ENCODE results near the gene SPRED2.

Gene SPRED2

DNA sequence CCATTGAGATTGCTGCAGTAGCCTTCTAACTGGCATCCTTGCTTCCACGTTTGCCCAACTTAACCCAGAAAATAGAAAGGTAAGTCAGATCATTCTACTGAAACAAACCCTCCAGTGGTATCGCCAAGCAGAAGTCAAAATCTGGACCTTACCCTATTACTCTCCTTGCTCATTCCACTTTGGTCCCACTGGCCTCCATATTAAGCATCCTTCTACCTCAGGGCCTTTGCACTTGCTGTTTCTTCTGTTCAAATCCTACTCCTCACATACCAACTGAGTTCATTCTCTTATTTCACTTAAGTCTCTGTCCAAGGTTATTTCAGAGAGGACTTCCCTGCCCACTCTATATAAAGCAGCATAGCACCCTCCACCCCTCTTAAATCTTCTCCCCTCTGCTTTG, 84.5 kb downstream of the SPRED2 start:
- DNase-seq (ENCODE audit: extremely low spot score) = no peak
- no peak for TF ChIP-seq LEF1 (IDR thresholded peaks at IDR 0.05; ENCODE audit: borderline replicate concordance)
- no peak for TF ChIP-seq ELF4 (IDR thresholded peaks at IDR 0.05)
- TF ChIP-seq, protein P1, sequence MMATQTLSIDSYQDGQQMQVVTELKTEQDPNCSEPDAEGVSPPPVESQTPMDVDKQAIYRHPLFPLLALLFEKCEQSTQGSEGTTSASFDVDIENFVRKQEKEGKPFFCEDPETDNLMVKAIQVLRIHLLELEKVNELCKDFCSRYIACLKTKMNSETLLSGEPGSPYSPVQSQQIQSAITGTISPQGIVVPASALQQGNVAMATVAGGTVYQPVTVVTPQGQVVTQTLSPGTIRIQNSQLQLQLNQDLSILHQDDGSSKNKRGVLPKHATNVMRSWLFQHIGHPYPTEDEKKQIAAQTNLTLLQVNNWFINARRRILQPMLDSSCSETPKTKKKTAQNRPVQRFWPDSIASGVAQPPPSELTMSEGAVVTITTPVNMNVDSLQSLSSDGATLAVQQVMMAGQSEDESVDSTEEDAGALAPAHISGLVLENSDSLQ (IDR thresholded peaks at IDR 0.05) = no peak
- no peak for TF ChIP-seq TARDBP (IDR thresholded peaks at IDR 0.05)
- no peak for TF ChIP-seq L3MBTL2 (conservative IDR thresholded peaks at IDR 0.05)
- TF ChIP-seq BHLHE40 (IDR thresholded peaks at IDR 0.05; ENCODE audit: borderline replicate concordance) = no peak
- no peak for TF ChIP-seq SUZ12 (IDR thresholded peaks at IDR 0.05)
- TF ChIP-seq ARNT (IDR thresholded peaks at IDR 0.05) = no peak
- no peak for TF ChIP-seq FOXA1 (IDR thresholded peaks at IDR 0.05)
- TF ChIP-seq FOXK2 (IDR thresholded peaks at IDR 0.05) = no peak
- no peak for TF ChIP-seq ZNF384 (IDR thresholded peaks at IDR 0.05)
- no peak for TF ChIP-seq CTBP1 (IDR thresholded peaks at IDR 0.05; ENCODE audit: borderline replicate concordance)
- no peak for TF ChIP-seq NFRKB (IDR thresholded peaks at IDR 0.05)
- TF ChIP-seq HDGF (IDR thresholded peaks at IDR 0.05; ENCODE audit: borderline replicate concordance) = no peak
- POLR2A ChIA-PET = no interaction called here
- CTCF ChIA-PET = no interaction called here

DNA sequence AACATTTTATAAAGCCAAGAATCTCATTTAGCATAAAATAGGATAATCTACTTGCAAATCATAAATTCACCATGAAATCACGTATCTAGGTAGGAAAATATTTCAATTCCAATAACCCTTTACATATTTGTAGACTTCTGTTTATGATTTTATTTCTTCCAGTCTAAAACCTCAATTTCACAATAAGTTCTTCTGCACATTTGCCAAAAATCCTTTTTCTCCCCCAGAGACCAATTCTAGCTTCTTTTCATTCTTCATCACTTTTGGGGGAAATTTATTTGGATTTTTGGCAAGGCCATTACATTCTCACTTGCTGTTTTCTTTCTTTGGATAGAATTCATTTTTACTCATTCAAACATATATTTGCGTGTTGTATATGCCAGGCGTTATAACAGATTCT, 86.8 kb downstream of the SPRED2 start:
- CTCF ChIA-PET = no interaction called here
- TF ChIP-seq TARDBP (IDR thresholded peaks at IDR 0.05) = no peak
- TF ChIP-seq SUZ12 (IDR thresholded peaks at IDR 0.05) = no peak
- no peak for TF ChIP-seq L3MBTL2 (conservative IDR thresholded peaks at IDR 0.05)
- no peak for TF ChIP-seq FOXM1 (IDR thresholded peaks at IDR 0.05; ENCODE audit: borderline replicate concordance)
- no peak for TF ChIP-seq ARNT (IDR thresholded peaks at IDR 0.05)
- TF ChIP-seq, protein P1 (IDR thresholded peaks at IDR 0.05) = no peak
- no peak for TF ChIP-seq HDGF (IDR thresholded peaks at IDR 0.05; ENCODE audit: borderline replicate concordance)
- no peak for TF ChIP-seq LEF1 (IDR thresholded peaks at IDR 0.05; ENCODE audit: borderline replicate concordance)
- no peak for TF ChIP-seq BHLHE40 (IDR thresholded peaks at IDR 0.05; ENCODE audit: borderline replicate concordance)
- no peak for TF ChIP-seq NFRKB (IDR thresholded peaks at IDR 0.05)
- TF ChIP-seq FOXK2 (IDR thresholded peaks at IDR 0.05) = no peak
- TF ChIP-seq FOXA1 (IDR thresholded peaks at IDR 0.05) = no peak
- no peak for TF ChIP-seq CTBP1 (IDR thresholded peaks at IDR 0.05; ENCODE audit: borderline replicate concordance)
- TF ChIP-seq SP1 (IDR thresholded peaks at IDR 0.05) = no peak
- TF ChIP-seq ZNF384 (IDR thresholded peaks at IDR 0.05) = no peak
- no peak for TF ChIP-seq ELF4 (IDR thresholded peaks at IDR 0.05)

DNA sequence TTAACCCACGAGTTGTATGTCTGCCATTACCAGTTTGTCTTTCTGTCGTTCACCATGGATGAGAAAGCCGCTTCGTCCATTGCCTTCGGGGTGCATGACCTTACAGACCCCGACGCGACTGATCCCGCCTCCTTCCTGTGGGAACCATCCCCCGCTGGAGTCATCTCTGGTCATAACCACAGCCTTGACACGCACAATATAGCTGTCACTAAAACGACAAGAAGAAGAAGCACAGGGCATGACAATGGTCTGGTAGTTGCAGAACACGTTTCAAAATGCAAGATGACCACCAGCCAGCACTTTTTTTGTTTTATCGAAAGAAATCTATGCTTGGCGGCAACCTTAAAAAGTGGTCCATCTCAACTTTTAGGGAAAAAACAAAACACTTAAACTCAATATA, 87.7 kb downstream of the SPRED2 start:
- CTCF ChIA-PET = interaction anchor here (0.7 kb wide), 1 partner anchor 24 kb away, joined by 3 read pairs; no protein-coding TSS in a partner anchor
- TF ChIP-seq NFRKB (IDR thresholded peaks at IDR 0.05) = no peak
- no peak for TF ChIP-seq FOXK2 (IDR thresholded peaks at IDR 0.05)
- TF ChIP-seq CTBP1 (IDR thresholded peaks at IDR 0.05; ENCODE audit: borderline replicate concordance) = no peak
- no peak for TF ChIP-seq SUZ12 (IDR thresholded peaks at IDR 0.05)
- no peak for TF ChIP-seq L3MBTL2 (conservative IDR thresholded peaks at IDR 0.05)
- no peak for TF ChIP-seq ELF4 (IDR thresholded peaks at IDR 0.05)
- TF ChIP-seq, protein P1 (IDR thresholded peaks at IDR 0.05) = no peak
- TF ChIP-seq LEF1 (IDR thresholded peaks at IDR 0.05; ENCODE audit: borderline replicate concordance) = no peak
- no peak for TF ChIP-seq ARNT (IDR thresholded peaks at IDR 0.05)
- no peak for TF ChIP-seq TARDBP (IDR thresholded peaks at IDR 0.05)
- no peak for TF ChIP-seq FOXA1 (IDR thresholded peaks at IDR 0.05)
- POLR2A ChIA-PET = no interaction called here
- DNase-seq (ENCODE audit: extremely low spot score) = no peak

More for the DNA sequence above, 86.8 kb downstream of the SPRED2 start:
- POLR2A ChIA-PET = no interaction called here
- DNase-seq (ENCODE audit: extremely low spot score) = no peak

DNA sequence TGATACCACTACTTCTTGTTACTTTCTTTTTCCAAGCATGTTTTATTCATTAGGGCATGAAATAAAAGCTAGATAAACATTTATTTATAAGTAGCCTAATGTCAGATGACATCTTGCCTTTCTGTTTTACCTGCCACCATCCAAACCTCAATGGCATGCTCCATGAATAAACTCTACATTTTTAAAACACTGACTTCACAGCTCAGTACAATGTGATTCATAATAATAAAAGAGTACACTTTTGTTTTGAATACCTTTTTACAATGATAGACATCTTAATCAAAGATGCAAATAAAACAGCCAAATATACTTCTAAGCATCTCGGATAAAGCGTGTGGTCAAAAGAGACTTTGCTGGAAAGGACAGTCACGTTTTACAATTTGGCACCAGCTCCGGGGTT, 88.2 kb downstream of the SPRED2 start:
- no peak for DNase-seq (ENCODE audit: extremely low spot score)
- TF ChIP-seq ZNF384 (IDR thresholded peaks at IDR 0.05) = no peak
- no peak for TF ChIP-seq HDGF (IDR thresholded peaks at IDR 0.05; ENCODE audit: borderline replicate concordance)
- TF ChIP-seq FOXM1 (IDR thresholded peaks at IDR 0.05; ENCODE audit: borderline replicate concordance) = no peak
- TF ChIP-seq SUZ12 (IDR thresholded peaks at IDR 0.05) = no peak
- no peak for TF ChIP-seq FOXK2 (IDR thresholded peaks at IDR 0.05)
- no peak for TF ChIP-seq ARNT (IDR thresholded peaks at IDR 0.05)
- TF ChIP-seq L3MBTL2 (conservative IDR thresholded peaks at IDR 0.05) = no peak
- ChIA-PET CTCF (interaction anchor here (0.7 kb wide), 1 partner anchor 23 kb away, joined by 3 read pairs; no protein-coding TSS in a partner anchor), POLR2A (no interaction called here)

DNA sequence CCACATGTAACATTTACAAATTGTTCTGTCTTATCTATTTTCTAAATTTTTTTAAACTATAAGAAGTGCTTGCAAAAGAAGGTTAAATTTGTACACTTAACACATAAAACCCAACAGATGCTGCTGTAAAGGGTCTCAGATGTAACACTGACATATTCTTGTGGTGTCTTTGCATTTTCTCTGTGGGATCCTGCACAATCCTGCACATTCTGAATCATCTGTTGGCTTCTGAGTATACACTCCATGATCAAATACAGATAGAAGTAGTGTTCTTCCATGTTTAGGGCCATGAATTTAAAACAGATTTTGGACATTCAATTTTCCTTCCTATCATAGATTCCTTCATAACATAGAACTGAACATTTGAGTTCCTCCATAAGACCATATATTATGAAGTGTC, 89.0 kb downstream of the SPRED2 start:
- ChIA-PET POLR2A (no interaction called here), CTCF (no interaction called here)

DNA sequence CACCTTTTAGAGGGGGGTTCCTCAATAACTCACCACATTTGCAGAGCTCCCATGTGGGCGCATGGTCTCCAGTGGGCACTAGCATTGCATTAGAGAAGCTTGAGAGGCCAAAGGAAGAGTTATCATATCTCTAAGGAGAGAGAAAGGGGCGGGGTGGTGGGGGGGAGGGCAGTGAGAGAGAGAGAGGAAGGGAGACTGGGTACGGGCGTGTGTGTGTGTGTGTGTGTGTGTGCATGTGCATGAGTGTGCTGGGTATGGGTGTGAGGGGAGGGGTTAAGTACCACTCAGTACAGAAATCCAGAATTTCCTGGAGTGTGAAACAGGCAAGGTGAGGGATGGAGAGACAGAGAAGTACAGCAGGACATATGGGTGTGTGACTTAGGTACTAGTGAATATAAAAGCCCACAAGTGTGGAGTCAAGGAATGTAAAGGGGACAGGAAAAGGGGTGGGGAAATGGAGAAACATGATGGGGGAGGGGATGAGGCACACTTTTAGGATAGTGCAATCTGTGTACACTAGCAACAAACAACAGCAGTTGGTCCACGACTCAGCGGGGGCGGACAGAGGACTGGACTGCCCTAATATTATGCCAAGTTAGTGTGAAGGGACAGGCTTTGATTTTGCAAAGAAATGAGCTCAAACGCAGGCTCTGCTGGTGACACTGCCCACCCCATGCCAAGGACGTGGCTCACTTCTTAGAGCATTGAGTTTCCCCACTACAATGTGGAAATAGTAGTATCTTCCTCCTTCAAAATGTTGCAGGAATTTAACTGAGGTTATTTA, 91.3 kb downstream of the SPRED2 start:
- DNase-seq (ENCODE audit: extremely low spot score) = no peak
- POLR2A ChIA-PET = no interaction called here
- TF ChIP-seq FOXA1 (IDR thresholded peaks at IDR 0.05) (no peak), TARDBP (IDR thresholded peaks at IDR 0.05) (no peak), ARNT (IDR thresholded peaks at IDR 0.05) (no peak)
- CTCF ChIA-PET = interaction anchor here (0.6 to 1.1 kb wide), 2 partner anchors 12 to 57 kb away, joined by 3 read pairs; no protein-coding TSS in a partner anchor

More for the DNA sequence above, 89.0 kb downstream of the SPRED2 start:
- DNase-seq (ENCODE audit: extremely low spot score) = no peak
- TF ChIP-seq NFRKB (IDR thresholded peaks at IDR 0.05) = no peak
- TF ChIP-seq SUZ12 (IDR thresholded peaks at IDR 0.05) = no peak
- TF ChIP-seq FOXM1 (IDR thresholded peaks at IDR 0.05; ENCODE audit: borderline replicate concordance) = no peak
- TF ChIP-seq CTBP1 (IDR thresholded peaks at IDR 0.05; ENCODE audit: borderline replicate concordance) = no peak
